ENCODE data around the gene ARSK.
"Not testable (repeated sequence)": the region's sequence is repeated elsewhere in the genome, so short reads cannot be mapped to it uniquely, and the experiment has no call there.

Gene ARSK

DNA sequence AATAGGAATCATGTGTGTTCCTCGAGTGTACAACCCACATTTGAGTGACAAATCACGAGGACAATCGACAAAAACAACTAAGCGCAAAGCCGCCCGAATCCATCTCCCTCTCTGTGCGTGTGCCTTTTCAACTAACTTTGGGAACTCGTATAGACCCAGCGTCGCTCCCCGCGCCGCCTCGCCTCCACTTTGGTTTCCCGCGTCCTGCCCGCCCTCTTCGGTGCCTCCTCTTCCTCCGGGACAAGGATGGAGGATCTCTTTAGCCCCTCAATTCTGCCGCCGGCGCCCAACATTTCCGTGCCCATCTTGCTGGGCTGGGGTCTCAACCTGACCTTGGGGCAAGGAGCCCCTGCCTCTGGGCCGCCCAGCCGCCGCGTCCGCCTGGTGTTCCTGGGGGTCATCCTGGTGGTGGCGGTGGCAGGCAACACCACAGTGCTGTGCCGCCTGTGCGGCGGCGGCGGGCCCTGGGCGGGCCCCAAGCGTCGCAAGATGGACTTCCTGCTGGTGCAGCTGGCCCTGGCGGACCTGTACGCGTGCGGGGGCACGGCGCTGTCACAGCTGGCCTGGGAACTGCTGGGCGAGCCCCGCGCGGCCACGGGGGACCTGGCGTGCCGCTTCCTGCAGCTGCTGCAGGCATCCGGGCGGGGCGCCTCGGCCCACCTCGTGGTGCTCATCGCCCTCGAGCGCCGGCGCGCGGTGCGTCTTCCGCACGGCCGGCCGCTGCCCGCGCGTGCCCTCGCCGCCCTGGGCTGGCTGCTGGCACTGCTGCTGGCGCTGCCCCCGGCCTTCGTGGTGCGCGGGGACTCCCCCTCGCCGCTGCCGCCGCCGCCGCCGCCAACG lies 65.3 kb downstream of the ARSK start, which contains the start of gene GPR150:
Gene GPR150 (plus strand): TSS at position 58 of the 840 bp plus-strand sequence. CDS start 189 bp downstream, at position 247.
- in situ Hi-C loops (cut with MboI; ENCODE audit: low sequenced_read_pairs), result no loop called here

DNA sequence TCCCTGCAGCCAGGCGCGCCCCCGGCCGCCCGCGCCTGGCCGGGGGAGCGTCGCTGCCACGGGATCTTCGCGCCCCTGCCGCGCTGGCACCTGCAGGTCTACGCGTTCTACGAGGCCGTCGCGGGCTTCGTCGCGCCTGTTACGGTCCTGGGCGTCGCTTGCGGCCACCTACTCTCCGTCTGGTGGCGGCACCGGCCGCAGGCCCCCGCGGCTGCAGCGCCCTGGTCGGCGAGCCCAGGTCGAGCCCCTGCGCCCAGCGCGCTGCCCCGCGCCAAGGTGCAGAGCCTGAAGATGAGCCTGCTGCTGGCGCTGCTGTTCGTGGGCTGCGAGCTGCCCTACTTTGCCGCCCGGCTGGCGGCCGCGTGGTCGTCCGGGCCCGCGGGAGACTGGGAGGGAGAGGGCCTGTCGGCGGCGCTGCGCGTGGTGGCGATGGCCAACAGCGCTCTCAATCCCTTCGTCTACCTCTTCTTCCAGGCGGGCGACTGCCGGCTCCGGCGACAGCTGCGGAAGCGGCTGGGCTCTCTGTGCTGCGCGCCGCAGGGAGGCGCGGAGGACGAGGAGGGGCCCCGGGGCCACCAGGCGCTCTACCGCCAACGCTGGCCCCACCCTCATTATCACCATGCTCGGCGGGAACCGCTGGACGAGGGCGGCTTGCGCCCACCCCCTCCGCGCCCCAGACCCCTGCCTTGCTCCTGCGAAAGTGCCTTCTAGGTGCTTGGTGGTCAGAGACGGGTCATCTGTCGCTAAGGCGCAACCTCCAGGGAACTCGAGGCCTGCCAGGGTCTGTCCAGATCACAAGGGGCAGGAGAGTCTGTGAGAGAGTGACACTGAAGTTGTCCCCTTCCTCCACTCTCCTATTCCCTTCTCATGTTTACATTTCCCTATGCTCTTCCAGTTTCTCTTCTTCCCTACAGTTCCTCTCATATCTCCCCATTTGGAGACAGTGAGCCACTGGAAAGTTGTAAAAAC lies 66.3 kb downstream of the ARSK start:
- in situ Hi-C loops (cut with MboI; ENCODE audit: low sequenced_read_pairs), result no loop called here

DNA sequence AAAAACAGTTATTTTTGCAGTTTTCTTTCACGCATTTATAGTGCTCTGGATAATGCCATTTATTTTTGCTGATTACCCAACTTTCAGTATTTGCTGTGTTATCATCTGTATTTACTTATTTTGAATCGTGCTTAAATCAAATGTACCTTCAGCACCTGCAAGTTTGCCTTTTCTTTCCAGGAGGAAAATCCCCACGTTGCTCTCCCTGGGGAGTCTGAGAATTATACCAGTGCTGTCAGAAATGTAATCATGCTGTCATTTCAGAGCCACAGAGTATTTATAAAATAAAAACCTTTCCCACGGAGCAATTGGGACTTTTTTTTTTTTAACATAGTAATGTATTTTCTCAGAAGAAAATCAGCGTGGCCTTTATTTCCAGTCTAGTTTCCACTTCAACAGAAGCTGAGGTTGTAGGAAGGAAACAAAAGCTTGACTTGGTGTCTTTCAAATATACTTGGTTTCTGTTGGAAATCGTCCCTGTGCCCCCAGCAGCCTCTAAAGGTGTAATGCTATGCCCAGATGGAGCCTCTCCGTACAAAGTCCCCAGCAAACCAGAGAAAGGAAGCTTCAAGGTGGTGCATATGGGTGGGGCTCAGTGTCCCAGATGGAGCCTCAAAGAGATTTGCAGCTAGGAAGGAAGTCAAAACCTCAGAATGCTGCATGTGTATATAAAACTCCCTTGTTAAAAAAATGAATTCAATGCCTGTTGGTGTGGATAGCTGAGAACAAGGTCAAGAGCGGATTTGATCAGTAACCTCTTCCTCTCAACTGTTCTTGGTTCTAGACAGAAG lies 67.1 kb downstream of the ARSK start:
- in situ Hi-C loops (cut with MboI; ENCODE audit: low sequenced_read_pairs), result no loop called here

DNA sequence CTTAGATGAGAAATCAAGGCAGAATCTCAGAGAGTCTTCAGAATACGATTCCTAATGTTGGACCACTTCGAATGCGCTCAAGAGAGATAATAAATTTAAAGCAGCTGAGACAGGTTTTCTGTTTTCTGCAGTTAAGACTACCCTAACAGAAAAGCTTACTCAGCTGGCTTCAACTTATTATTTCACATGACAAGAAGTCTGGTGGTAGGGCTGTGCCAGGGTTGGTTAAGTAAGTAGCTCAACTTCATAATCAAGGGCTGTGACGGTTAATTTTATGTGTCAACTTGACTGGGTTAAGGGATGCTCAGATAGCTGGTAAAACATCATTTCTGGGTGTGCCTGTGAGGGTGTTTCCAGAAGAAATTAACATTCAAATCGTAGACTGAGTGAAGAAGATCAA lies 68.8 kb downstream of the ARSK start:
- in situ Hi-C loops (cut with MboI; ENCODE audit: low sequenced_read_pairs), result no loop called here

DNA sequence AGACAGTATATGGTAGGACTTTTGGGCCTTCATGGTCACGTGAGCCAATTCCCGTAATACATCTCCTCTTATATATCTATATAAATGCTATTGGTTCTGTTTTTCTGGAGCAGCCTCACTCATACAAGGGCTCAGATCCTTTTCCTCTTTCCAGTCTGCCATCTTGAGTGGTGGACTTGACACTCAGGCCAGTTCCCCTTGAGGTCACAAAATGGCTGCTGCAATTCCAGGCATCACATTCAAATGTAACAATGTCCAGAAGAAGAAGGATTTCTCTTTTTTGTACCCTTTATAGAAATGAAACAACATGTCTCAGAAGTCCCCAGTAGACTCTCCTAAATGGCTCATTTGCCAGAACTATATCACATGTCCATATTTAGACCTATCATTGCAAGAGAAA lies 69.5 kb downstream of the ARSK start:
- in situ Hi-C loops (cut with MboI; ENCODE audit: low sequenced_read_pairs), result no loop called here

DNA sequence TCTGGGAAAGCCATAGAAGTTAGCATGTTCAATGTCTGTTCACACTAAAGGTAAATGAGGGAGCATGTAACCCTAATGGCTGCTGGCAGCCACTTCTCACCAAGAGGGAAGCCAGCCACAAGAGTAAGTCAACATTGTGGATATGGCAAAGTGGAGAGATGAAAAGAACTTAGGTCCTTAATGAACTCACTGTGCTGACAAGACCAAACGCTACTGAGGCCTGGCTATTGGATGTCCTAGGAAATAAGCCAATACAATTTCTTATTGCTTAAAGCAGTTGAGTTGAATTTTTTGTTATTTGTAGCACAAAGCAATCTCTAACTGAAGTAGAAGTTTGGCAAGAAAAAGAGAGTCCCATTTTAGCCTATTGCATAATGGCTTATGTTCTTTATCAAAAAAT lies 71.8 kb downstream of the ARSK start:
- in situ Hi-C loops (cut with MboI; ENCODE audit: low sequenced_read_pairs), result no loop called here

DNA sequence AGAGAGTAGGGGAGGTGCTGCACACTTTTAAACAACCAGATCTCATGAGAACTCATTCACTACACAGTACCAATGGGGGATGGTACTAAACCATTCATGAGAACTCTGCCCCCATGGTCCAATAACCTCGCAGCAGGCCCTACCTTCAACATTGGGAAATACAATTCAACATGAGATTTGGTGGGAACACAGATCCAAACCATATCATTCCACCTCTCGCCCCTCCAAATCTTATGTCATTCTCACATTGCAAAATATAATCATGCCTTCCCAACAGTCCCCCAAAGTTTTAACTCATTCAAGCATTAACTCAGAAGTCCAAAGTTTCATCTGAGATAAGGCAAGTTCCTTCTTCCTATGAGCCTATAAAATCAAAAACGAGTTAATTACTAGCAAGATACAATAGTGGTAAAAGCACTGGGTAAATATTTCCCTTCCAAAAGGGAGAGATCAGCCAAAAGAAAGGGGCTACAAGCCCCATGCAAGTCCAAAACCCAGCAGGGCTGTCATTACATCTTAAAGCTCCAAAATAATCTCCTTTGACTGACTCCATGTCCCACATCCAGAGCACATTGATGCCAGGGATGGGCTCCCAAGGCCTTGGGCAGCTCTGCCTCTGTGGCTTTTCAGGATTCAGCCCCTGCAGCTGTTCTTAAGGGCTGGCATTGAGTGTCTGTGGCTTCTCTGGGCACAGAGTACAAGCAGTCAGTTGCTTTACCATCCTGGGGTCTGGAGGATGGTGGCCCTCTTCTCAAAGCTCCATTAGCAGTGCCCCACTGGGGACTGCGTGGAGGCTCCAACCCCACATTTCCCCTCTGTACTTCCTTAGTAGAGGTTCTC lies 73.3 kb downstream of the ARSK start:
- in situ Hi-C loops (cut with MboI; ENCODE audit: low sequenced_read_pairs), result no loop called here

DNA sequence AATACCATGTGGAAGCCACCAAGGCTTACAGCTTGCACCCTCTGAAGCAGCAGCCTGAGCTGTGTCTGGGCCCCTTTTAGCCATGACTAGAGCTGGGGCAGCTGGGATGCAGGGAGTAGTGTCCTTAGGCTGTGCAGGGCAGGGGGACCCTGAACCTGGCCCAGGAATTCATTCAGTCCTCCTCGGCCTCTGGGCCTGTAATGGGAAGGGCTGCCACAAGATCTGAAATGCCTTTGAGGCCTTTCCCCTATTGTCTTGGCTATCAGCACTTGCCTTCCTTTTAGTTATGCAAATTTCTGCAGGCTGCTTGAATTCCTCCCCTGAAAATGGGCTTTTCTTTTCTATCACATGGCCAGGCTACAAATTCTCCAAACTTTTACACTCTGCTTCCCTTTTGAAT lies 74.0 kb downstream of the ARSK start:
- in situ Hi-C loops (cut with MboI; ENCODE audit: low sequenced_read_pairs), result no loop called here

DNA sequence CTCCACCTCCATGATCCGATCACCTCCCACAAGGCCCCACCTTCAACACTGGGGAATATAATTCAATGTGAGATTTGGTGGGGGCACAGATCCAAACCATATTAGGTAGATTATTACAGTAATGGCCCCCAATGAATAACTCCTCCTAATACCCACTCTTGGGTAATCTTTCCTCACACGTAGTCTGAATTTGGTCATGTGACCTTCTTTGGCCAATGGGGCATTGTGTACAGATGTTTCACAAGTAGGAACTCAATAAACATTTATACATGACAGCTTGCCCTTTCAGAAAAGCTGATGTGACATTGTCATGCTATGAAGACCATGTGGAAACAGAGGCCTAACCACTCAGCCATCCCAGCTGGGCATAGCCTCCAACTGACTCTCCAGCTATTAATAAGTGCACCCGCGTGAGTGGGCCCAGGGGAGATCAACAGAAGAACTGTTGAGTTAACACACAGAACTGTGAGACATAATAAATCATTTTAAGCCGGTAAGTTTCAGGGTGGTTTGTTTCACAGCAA lies 75.6 kb downstream of the ARSK start:
- in situ Hi-C loops (cut with MboI; ENCODE audit: low sequenced_read_pairs), result no loop called here

DNA sequence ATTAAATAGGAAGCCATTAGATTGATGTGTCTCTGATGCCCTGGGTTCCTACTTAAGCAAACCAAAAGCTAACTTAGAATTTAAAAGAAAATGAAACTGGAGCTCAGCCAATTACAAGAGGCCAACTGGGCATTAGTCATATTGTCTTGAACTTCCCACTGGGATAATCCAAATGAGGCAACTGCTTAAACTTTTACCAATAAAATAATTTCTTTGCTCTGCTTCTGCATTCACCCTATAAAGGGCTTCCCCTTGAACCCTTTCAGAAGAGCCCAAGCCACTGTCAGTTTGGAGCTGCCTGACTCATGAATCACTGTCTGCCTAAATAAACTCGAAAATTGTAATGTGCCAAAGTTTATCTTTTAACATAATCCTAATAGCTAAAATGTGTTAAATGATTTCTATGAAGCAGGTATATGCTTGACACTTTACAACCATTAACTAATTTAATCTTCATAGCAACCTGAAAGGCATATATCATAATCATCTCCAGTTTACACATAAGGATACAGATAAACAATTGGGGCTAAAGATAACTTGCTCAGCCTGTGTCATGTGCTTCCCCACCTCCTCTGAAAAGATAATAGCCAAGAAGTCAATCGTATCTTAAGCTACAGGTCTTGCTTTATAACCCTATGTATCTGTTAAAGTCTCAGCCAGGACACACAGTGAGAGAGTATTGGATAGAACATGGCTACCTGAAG lies 76.5 kb downstream of the ARSK start:
- in situ Hi-C loops (cut with MboI; ENCODE audit: low sequenced_read_pairs), result no loop called here

DNA sequence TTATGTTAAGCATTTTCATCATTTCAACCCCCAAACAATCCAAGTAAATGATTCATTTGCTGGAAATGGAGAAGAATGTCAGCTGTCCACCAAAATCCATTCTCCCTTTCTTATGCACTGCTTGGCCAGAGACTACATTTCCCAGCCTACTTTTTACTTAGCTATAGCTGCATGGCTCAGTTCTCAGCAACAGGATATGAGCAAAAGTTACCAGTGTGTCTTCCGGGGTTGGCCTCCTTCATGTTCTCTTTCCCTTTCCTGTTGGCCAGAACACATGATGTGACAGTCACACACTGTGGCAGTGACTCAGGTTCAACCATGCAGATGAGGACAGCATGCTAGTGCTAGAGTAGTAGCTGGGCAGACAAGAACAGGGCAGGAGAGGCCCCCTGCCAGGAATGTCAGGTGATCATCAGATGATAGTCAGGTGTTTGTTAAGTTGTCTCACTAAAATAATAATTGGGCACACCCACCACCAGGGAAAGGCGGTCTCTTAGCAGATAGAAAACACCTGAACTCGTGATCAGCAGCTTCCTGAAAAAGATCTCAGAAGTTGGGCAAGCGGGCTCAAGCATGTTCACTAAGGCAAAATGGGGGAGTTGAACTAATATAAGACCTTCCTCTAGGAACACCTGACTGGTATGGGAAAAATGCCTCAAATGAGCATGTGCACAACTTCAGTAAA lies 77.2 kb downstream of the ARSK start:
- in situ Hi-C loops (cut with MboI; ENCODE audit: low sequenced_read_pairs), result no loop called here

DNA sequence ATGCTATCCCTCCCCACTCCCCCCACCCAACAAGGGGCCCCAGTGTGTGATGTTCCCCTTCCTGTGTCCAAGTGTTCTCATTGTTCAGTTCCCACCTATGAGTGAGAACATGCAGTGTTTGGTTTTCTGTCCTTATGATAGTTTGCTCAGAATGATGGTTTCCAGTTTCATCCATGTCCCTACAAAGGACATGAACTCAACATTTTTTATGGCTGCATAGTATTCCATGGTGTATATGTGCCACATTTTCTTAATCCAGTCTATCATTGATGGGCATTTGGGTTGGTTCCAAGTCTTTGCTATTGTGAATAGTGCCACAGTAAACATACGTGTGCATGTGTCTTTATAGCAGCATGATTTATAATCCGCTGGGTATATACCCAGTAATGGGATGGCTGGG lies 78.0 kb downstream of the ARSK start:
- in situ Hi-C loops (cut with MboI; ENCODE audit: low sequenced_read_pairs), result not testable (repeated sequence)

DNA sequence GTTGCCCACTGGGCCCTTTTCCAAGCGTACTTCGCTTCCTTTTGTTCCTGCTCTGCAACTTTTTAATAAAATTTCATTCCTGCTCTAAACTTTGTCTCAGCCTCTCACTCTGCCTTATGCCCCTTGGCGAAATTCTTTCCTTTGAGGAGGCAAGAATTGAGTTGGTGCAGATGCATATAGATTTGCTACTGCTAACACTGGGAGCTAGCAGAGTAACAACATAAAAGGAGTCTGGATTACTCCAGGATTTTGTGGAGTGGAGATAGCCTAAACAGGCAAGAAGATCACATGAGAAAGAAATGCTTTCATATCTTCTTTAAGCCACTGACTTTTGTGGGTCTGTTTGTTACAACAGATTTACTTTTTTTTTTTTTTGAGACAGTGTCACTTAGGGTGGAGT lies 78.8 kb downstream of the ARSK start:
- in situ Hi-C loops (cut with MboI; ENCODE audit: low sequenced_read_pairs), result no loop called here

DNA sequence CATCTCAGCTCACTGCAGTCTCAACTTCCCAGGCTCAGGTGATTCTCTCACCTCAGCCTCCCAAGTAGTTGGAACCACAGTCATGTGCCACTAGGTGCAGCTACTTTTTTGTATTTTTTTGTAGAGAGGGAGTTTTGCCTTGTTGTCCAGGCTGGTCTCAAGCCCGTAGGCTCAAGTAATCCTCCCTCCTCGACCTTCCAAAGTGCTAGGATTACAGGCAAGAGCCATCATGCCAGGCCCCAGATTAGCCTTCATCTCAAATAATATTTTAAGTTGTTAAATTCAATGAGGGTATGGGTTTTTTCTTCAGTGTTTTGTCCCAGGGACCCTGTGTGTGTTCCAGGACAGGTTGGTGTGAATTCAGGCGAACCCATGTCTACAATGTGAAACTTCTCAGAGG lies 79.2 kb downstream of the ARSK start:
- in situ Hi-C loops (cut with MboI; ENCODE audit: low sequenced_read_pairs), result no loop called here

DNA sequence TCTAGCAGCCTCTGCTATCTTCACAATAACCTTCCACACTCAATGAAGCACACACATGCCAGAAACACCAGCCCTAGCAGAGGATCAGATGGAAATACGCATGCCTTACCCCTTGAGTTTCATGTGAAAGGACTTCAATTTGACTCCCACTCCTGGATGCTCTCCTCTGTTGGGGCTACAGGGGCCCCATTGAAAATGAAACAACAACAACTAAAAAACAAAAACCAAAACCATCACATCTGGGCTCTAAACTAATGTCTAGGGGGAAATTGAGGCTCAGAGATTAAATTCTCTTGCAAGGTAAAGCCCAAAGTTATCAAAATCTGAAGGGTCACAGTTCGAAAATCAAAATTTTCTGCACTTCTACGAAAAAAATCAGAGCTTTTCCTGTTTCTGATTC lies 83.7 kb downstream of the ARSK start:
- in situ Hi-C loops (cut with MboI; ENCODE audit: low sequenced_read_pairs), result no loop called here

DNA sequence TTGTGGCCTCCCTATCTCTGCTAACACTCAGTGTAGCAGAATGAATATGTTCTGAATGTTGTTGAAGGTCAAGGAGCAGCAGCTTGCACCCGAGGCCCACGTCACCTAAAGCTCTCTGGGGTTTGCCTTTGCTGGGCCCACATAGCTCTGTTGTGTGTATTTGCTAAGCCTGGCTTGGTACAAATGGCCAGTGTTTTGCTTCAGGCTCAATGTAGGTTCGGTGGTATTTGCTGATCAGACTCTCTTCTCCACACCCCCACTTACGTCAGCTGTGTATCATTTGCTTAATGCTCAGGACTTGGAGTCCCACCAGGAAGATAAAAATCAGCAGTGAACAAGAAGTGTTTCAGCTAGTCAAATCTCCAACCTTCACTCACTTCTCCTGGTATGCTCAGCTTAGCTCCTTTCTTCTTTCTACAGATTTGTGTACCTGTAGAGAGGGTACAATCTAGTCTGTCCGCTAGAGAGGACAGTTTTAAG lies 86.9 kb downstream of the ARSK start:
- in situ Hi-C loops (cut with MboI; ENCODE audit: low sequenced_read_pairs), result no loop called here

DNA sequence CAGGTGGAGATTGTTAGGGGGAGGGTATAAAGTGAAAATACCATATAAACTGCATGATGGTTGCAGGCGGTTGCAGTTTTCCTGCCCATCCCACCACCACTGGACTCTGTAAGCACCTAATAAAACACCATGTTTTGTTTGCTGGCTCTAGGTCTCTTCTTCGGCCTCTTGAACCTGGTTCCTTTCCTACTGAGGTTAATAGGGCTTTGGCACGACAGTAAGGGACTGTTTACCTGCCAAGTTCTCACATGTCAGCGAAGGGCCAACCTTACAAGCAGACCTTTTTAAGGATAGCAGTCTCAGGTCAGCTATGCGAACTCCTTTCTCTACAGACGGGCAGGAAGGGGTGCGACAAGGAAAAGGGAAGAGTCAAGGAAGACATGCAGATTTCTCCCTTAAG lies 88.3 kb downstream of the ARSK start:
- in situ Hi-C loops (cut with MboI; ENCODE audit: low sequenced_read_pairs), result no loop called here

DNA sequence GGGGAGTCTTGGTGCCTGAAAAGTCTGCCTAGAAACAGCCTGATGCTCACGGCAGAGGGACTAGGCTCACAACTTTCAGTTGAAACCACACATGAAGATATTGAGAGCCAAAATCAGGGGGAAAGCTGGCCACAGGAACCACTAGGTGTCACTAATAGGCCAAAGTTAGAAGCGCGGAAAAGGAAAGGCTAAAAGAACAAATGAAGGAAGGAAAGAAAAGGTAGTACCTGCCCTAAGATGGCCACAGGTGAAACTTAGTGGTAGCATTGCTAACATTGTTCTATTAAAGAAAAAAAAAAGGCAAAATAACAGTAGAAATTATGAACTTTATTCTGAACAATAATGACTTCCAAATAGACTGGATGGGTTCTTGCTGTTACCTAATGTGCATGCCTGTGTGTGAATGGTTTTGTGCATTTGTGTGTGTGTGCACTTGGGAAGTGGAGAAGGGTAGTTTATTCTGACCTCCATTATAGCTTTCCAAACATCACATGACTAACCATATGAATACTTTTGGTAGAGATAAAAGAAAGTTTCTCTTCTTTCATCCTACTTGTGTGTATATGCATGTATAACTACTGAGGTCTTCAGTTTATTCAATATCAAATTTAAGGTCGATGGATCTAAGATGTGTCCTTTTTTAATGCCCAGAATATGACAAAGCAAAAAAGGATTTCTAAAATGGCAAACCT lies 89.6 kb downstream of the ARSK start:
- in situ Hi-C loops (cut with MboI; ENCODE audit: low sequenced_read_pairs), result no loop called here

All from HL-60/S4 treated with retinoic acid at 250 ng/mL for 4 days and 3 days (cell line).